Colonic mucosa (tissue), 4 donors: Measurements from ENCODE around the gene ZFYVE19. TPM values are rescaled to one million over a fixed set of nuclear protein-coding genes. Genes with fewer than 3 reads are reported as not detected.
A peak's percentile ranks its signal among the peaks of the same experiment; 100 is the strongest.

Experiments
- DNase-seq: peaks from one replicate; pipeline ENCODE4 v3.0.0-alpha.2; 2020
- H3K27ac ChIP-seq: fragments of 200-600 bp; one replicate; pipeline ENCODE4 v1.8.0; 2021
- H3K27me3 ChIP-seq: fragments of 200-600 bp; one replicate; pipeline ENCODE4 v1.8.0; 2021
- H3K36me3 ChIP-seq: fragments of 200-600 bp; one replicate; pipeline ENCODE4 v1.8.0; 2021
- H3K4me1 ChIP-seq: fragments of 200-600 bp; one replicate; pipeline ENCODE4 v1.8.0; 2021; ENCODE audit warnings: mild to moderate bottlenecking
- H3K4me3 ChIP-seq: fragments of 200-600 bp; one replicate; pipeline ENCODE4 v1.8.0; 2021
- H3K9ac ChIP-seq, 2 donors: one replicate each; pipeline ENCODE4 v1.7.0; 2013; ENCODE audit warnings: control low read depth in 2 of 2, low read depth in 2 of 2, low read length in 2 of 2
- H3K9me3 ChIP-seq: fragments of 200-600 bp; one replicate; pipeline ENCODE4 v1.8.0; 2021
- intact Hi-C: fragments of 100-400 bp; cut with DNase I; formaldehyde crosslinking; loops from one replicate; pipeline ENCODE4 v1.14.1; 2022
- total RNA-seq, 2 donors: library from RNA; stranded (reverse); fragmentation: NEBNext Ultra II Directional in 1 of 2; extraction: Animal tissue kit (Norgen Biotek cat#: 25700) in 1 of 2; gene quantifications; one replicate each; pipeline ENCODE4 v1.2.1, GENCODE V29; 2021
- TF ChIP-seq, protein P1 (sequence below): fragments of 200-600 bp; IDR thresholded peaks from one replicate; pipeline ENCODE4 v1.8.0; 2022; ENCODE audit warnings: antibody characterized with exemption, mild to moderate bottlenecking
- donor health status: healthy.
- donor health status: DM: no; HTN: no; CAD: no.
- donor health status: DM: no; HTN: no; CAD: no.

ZFYVE19 gene
- total RNA-seq, 2 donors from 2014 or later, result 22.9 to 27.9 TPM

DNA sequence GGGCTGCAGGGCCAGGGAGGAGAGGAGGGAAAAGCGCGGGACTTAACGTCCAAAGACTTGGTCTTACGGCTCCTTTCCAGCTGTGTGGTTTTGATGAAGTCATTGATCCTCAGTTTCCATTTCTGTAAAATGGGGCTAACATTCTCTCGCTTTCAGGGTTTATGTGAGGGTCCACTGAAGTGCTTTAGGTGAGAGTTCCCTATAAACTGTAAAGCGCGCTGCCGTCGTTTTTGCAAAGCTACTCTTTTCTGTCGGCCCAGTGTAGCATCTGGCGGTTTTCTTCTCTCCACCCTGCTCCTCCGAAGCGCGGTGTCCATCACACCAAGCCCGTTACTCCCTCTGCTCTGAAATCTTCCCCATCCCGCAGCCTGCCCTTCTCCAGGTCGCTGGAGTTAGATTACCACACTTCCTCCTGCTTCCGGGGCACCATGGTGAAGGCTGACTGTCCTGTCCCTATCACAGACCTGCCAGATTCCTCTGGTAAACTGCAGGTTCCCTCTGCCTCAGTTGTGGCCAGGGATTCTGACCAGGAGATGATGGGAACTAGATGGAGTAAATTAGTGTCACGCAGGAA, 1.1 kb downstream of the ZFYVE19 start:
- Histone ChIP-seq H3K4me1 (peaks cover 7% of the 10 kb centered on the region), H3K36me3 (no peaks in the 10 kb centered on the region), H3K4me3 (peak overlapping the region; percentile 97), H3K9ac (peak overlapping the region; percentile 54 to 98), H3K27me3 (no peaks in the 10 kb centered on the region), H3K9me3 (no peaks in the 10 kb centered on the region), H3K27ac (peak overlapping the region; percentile 96)
- TF ChIP-seq, protein P1, sequence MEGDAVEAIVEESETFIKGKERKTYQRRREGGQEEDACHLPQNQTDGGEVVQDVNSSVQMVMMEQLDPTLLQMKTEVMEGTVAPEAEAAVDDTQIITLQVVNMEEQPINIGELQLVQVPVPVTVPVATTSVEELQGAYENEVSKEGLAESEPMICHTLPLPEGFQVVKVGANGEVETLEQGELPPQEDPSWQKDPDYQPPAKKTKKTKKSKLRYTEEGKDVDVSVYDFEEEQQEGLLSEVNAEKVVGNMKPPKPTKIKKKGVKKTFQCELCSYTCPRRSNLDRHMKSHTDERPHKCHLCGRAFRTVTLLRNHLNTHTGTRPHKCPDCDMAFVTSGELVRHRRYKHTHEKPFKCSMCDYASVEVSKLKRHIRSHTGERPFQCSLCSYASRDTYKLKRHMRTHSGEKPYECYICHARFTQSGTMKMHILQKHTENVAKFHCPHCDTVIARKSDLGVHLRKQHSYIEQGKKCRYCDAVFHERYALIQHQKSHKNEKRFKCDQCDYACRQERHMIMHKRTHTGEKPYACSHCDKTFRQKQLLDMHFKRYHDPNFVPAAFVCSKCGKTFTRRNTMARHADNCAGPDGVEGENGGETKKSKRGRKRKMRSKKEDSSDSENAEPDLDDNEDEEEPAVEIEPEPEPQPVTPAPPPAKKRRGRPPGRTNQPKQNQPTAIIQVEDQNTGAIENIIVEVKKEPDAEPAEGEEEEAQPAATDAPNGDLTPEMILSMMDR, result no peak
- no peak for DNase-seq
- intact Hi-C loops, result no loop called here

DNA sequence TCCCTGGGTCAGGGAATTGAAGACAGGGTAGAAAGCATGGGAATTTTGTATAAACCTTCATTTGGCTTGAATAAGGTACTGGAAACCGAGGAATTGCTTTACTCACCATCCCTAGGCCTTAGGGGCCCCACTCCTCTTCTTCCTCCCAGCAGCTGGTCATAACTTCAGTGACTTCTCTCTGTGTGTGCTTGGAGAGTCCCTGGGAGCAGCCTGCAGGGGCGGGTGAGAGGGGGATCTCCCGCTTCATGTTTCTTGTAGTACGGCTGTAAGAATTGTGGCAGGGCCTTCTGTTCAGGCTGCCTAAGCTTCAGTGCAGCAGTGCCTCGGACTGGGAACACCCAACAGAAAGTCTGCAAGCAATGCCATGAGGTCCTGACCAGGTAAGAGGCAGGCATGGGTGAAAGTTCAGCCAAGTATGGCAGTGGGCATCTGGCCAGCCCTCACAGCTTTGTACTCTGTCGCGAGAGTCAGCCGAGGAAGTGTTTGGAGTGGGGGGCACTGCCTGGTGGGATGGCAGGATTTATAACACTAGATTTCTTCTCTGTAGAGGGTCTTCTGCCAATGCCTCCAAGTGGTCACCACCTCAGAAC, 2.1 kb downstream of the ZFYVE19 start:
- Histone ChIP-seq H3K4me3 (no peak overlapping the region), H3K9me3 (no peaks in the 10 kb centered on the region), H3K4me1 (peaks cover 7% of the 10 kb centered on the region), H3K27me3 (no peaks in the 10 kb centered on the region), H3K36me3 (no peaks in the 10 kb centered on the region), H3K27ac (no peak overlapping the region), H3K9ac (no peak overlapping the region)
- intact Hi-C loops, result no loop called here
- TF ChIP-seq, protein P1, result no peak
- DNase-seq, result no peak

DNA sequence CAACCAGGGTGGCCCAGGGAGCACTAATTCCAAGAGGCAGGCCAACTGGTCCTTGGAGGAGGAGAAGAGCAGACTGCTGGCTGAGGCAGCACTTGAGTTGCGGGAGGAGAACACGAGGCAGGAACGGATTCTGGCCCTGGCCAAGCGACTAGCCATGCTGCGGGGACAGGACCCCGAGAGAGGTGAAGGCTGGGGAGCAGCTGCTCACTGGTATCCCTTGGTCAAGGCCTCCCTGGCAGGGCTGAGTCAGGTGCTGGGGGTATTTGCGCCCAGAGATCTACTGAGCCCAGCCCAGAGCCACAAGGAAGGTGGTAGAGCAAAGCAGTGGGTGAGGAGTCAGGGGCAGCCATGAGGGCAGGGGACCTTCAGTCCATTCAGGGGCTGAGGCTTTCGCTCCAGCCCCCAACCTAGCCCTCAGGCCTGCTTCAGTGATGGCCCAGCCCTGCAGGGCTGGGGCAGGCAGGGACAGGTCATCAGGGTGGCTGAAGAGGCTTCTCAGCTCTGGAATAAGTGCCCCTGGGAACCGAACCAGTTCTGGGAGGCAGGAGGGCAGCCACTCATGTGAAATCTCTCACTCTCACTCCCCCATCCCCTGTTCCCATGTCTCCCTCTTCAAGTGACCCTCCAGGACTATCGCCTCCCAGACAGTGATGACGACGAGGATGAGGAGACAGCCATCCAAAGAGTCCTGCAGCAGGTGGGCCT, 6.0 kb downstream of the ZFYVE19 start:
- intact Hi-C loops, result no loop called here
- Histone ChIP-seq H3K27ac (no peak overlapping the region), H3K4me1 (no peaks in the 10 kb centered on the region), H3K4me3 (no peak overlapping the region), H3K36me3 (no peaks in the 10 kb centered on the region), H3K27me3 (no peaks in the 10 kb centered on the region), H3K9me3 (no peaks in the 10 kb centered on the region), H3K9ac (no peak overlapping the region)
- TF ChIP-seq, protein P1, result no peak
- no peak for DNase-seq

DNA sequence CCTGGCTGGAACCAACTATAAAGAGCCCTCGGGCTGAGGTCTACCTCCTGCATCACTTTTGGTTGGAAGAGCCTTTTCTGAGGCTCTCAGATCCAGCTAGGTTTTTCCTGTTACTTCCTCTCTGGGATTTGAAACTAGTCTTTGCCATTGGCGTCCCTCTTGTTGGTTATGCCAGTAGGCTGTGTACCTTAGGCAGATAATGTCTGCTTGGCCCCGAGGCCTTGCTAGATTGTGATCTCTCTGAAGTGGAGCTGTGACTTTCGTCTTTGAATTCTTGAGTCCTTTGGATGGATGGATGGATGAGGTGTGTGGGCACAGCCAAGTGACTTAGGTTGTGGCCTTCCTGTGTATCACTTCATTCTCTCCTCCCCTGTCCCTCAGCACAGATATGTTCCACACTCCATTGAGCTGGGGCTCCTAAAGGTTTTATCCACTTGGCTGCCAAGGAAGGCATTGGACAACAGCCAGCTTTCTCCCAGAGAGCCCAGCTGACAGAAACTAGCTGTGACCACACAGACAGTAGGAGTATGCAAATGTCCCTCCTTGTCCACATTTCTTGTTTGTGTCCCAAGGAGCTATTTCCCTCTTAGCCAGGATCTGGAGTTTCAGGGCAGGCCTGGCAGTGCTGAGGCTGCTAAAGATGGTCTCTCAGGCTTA, 8.3 kb downstream of the ZFYVE19 start:
- H3K27ac ChIP-seq, result no peak overlapping the region
- H3K36me3 ChIP-seq, result no peaks in the 10 kb centered on the region
- no peak overlapping the region for H3K4me3 ChIP-seq
- H3K9me3 ChIP-seq, result no peaks in the 10 kb centered on the region
- DNase-seq, result no peak
- no peak overlapping the region for H3K9ac ChIP-seq
- TF ChIP-seq, protein P1, result no peak
- H3K27me3 ChIP-seq, result no peaks in the 10 kb centered on the region
- intact Hi-C loops, result no loop called here
- H3K4me1 ChIP-seq, result no peaks in the 10 kb centered on the region

DNA sequence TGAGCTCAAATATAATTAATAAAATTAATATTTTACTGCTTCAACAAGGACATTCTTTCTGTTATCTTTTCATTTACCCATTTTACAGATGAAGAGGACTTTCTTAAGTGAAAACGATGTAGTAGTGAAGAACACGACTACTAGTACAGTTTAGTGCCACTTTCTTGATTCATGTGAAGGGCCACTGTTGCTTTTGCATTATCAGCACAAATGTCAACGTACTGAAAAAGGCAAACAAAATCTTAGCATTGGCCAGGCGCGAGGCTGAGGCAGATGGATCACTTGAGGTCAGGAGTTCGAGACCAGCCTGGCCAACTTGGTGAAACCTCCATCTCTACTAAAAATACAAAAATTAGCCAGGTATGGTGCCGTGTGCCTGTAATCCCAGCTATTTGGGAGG, 12.2 kb downstream of the ZFYVE19 start:
- Histone ChIP-seq H3K9ac (no peak overlapping the region), H3K4me1 (no peaks in the 10 kb centered on the region), H3K27me3 (no peaks in the 10 kb centered on the region), H3K4me3 (no peak overlapping the region), H3K27ac (no peak overlapping the region), H3K9me3 (no peaks in the 10 kb centered on the region), H3K36me3 (no peaks in the 10 kb centered on the region)
- TF ChIP-seq, protein P1, result no peak
- no peak for DNase-seq
- intact Hi-C loops, result no loop called here
